H4 (cell line): Measurements from ENCODE around the gene SP140L. TPM values are rescaled to one million over a fixed set of nuclear protein-coding genes. Genes with fewer than 3 reads are reported as not detected.

Source experiments
- total RNA-seq: library from RNA; depleted of rRNA; stranded (reverse); fragments of >200 nt; shearing (Covaris generic); gene quantifications from 2 replicates; pipeline ENCODE4 v1.2.3, GENCODE V29; 2014; rRNA removed

Gene SP140L
- total RNA-seq, 1 experiment from 2014 or later, result 7.2 TPM

Other genes starting within 250 kb of the SP140L start
- gene SP110, start 107.2 kb upstream of the SP140L start, total RNA-seq, result 23.7 and 26.3 TPM in 2 replicates
- 0.25 TPM in 1 of 2 replicates, not detected in the other for gene SP140, start 101.5 kb upstream of the SP140L start, total RNA-seq
- gene SP100, start 89.0 kb downstream of the SP140L start, total RNA-seq, result 45.0 and 63.1 TPM in 2 replicates